HEK293 (cell line): ENCODE measurements around the gene RRAGC.

ENCODE experiments used
- IKZF3 ChIP-seq: fragments of 450-650 bp; IDR thresholded peaks from 2 replicates; pipeline ENCODE4 v1.5.0; 2018; ENCODE audit warnings: missing biosample characterization, mild to moderate bottlenecking, missing genetic modification characterization, moderate library complexity
- KLF10 ChIP-seq: fragments of 450-650 bp; IDR thresholded peaks from 2 replicates; pipeline ENCODE4 v1.5.1; 2018; ENCODE audit warnings: missing biosample characterization, mild to moderate bottlenecking, missing genetic modification characterization
- KLF16 ChIP-seq: fragments of 450-650 bp; formaldehyde crosslinking; IDR thresholded peaks from 2 replicates; pipeline ENCODE4 v1.5.1; 2017; ENCODE audit warnings: missing biosample characterization, missing genetic modification characterization
- MYNN ChIP-seq: fragments of 450-650 bp; formaldehyde crosslinking; IDR thresholded peaks from 2 replicates; pipeline ENCODE4 v1.5.1; 2016; ENCODE audit warnings: missing biosample characterization, missing genetic modification characterization, borderline replicate concordance
- SP3 ChIP-seq: fragments of 450-650 bp; formaldehyde crosslinking; IDR thresholded peaks from 2 replicates; pipeline ENCODE4 v1.5.1; 2016; ENCODE audit warnings: missing biosample characterization, missing genetic modification characterization
- SP7 ChIP-seq: fragments of 450-650 bp; formaldehyde crosslinking; IDR thresholded peaks from 2 replicates; pipeline ENCODE4 v1.5.1; 2016; ENCODE audit warnings: missing biosample characterization, missing genetic modification characterization
- YY2 ChIP-seq: fragments of 450-650 bp; formaldehyde crosslinking; IDR thresholded peaks from 2 replicates; pipeline ENCODE4 v1.5.1; 2016; ENCODE audit warnings: missing biosample characterization, missing genetic modification characterization
- ZBTB20 ChIP-seq: fragments of 450-650 bp; formaldehyde crosslinking; IDR thresholded peaks from 2 replicates; pipeline ENCODE4 v1.5.1; 2016; ENCODE audit warnings: missing biosample characterization, missing genetic modification characterization
- ZIC2 ChIP-seq: fragments of 450-650 bp; formaldehyde crosslinking; IDR thresholded peaks from 2 replicates; pipeline ENCODE4 v1.5.1; 2016; ENCODE audit warnings: missing biosample characterization, missing genetic modification characterization
- ZNF155 ChIP-seq: fragments of 450-650 bp; formaldehyde crosslinking; IDR thresholded peaks from 2 replicates; pipeline ENCODE4 v1.5.1; 2016; ENCODE audit warnings: missing biosample characterization, missing genetic modification characterization
- ZNF157 ChIP-seq: fragments of 450-650 bp; formaldehyde crosslinking; IDR thresholded peaks from 2 replicates; pipeline ENCODE4 v1.5.1; 2016; ENCODE audit warnings: missing biosample characterization, missing genetic modification characterization
- ZNF221 ChIP-seq: fragments of 450-650 bp; formaldehyde crosslinking; IDR thresholded peaks from 2 replicates; pipeline ENCODE4 v1.5.1; 2017; ENCODE audit warnings: missing biosample characterization, missing genetic modification characterization, borderline replicate concordance
- ZNF280D ChIP-seq: fragments of 450-650 bp; formaldehyde crosslinking; IDR thresholded peaks from 2 replicates; pipeline ENCODE4 v1.5.1; 2016; ENCODE audit warnings: missing biosample characterization, missing genetic modification characterization
- ZNF311 ChIP-seq: fragments of 450-650 bp; formaldehyde crosslinking; IDR thresholded peaks from 2 replicates; pipeline ENCODE4 v1.5.1; 2017; ENCODE audit warnings: missing biosample characterization, missing genetic modification characterization, borderline replicate concordance
- ZNF354C ChIP-seq: fragments of 450-650 bp; formaldehyde crosslinking; IDR thresholded peaks from 2 replicates; pipeline ENCODE4 v1.5.1; 2016; ENCODE audit warnings: missing biosample characterization, missing genetic modification characterization, low read depth, borderline replicate concordance
- ZNF404 ChIP-seq: fragments of 450-650 bp; formaldehyde crosslinking; IDR thresholded peaks from 2 replicates; pipeline ENCODE4 v1.5.1; 2017; ENCODE audit warnings: missing biosample characterization, missing genetic modification characterization
- ZNF513 ChIP-seq: fragments of 450-650 bp; IDR thresholded peaks from 2 replicates; pipeline ENCODE4 v1.5.1; 2018; ENCODE audit warnings: missing biosample characterization, missing genetic modification characterization
- ZNF555 ChIP-seq: fragments of 450-650 bp; formaldehyde crosslinking; conservative IDR thresholded peaks from 2 replicates; pipeline ENCODE4 v1.5.1; 2017; ENCODE audit warnings: missing biosample characterization, mild to moderate bottlenecking, missing genetic modification characterization, inconsistent platforms
- ZNF610 ChIP-seq: fragments of 450-650 bp; formaldehyde crosslinking; IDR thresholded peaks from 2 replicates; pipeline ENCODE4 v1.5.1; 2016; ENCODE audit warnings: missing biosample characterization, missing genetic modification characterization, borderline replicate concordance
- ZNF629 ChIP-seq: fragments of 450-650 bp; formaldehyde crosslinking; IDR thresholded peaks from 2 replicates; pipeline ENCODE4 v1.5.1; 2017; ENCODE audit warnings: missing biosample characterization, missing genetic modification characterization
- ZNF654 ChIP-seq: fragments of 450-650 bp; formaldehyde crosslinking; IDR thresholded peaks from 2 replicates; pipeline ENCODE4 v1.5.1; 2016; ENCODE audit warnings: low read depth, missing biosample characterization, missing genetic modification characterization
- ZNF785 ChIP-seq: fragments of 450-650 bp; formaldehyde crosslinking; IDR thresholded peaks from 2 replicates; pipeline ENCODE4 v1.5.1; 2016; ENCODE audit warnings: missing biosample characterization, missing genetic modification characterization
- ZNF791 ChIP-seq: fragments of 450-650 bp; formaldehyde crosslinking; IDR thresholded peaks from 2 replicates; pipeline ENCODE4 v1.5.1; 2016; ENCODE audit warnings: missing biosample characterization, missing genetic modification characterization
- ZNF830 ChIP-seq: fragments of 450-650 bp; IDR thresholded peaks from 2 replicates; pipeline ENCODE4 v1.5.0; 2018; ENCODE audit warnings: missing biosample characterization, missing genetic modification characterization, low read depth, mild to moderate bottlenecking, moderate library complexity
- ZNF843 ChIP-seq: fragments of 450-650 bp; formaldehyde crosslinking; IDR thresholded peaks from 2 replicates; pipeline ENCODE4 v1.5.1; 2016; ENCODE audit warnings: missing biosample characterization, missing genetic modification characterization
- TF ChIP-seq, protein P1 (sequence below): fragments of 450-650 bp; formaldehyde crosslinking; IDR thresholded peaks from 2 replicates; pipeline ENCODE4 v1.5.1; 2016; ENCODE audit warnings: missing biosample characterization, missing genetic modification characterization
- TF ChIP-seq, protein P2 (sequence below): fragments of 450-650 bp; formaldehyde crosslinking; IDR thresholded peaks from 2 replicates; pipeline ENCODE4 v1.5.1; 2016; ENCODE audit warnings: missing biosample characterization, missing genetic modification characterization
- TF ChIP-seq, protein P3 (sequence below): fragments of 450-650 bp; formaldehyde crosslinking; IDR thresholded peaks from 2 replicates; pipeline ENCODE4 v1.5.1; 2017; ENCODE audit warnings: missing biosample characterization, missing genetic modification characterization
- TF ChIP-seq, protein P4 (sequence below): IDR thresholded peaks from 2 replicates; pipeline ENCODE4 v1.6.1; 2011; ENCODE audit warnings: mild to moderate bottlenecking, low read depth, low read length, borderline replicate concordance

Gene RRAGC

DNA sequence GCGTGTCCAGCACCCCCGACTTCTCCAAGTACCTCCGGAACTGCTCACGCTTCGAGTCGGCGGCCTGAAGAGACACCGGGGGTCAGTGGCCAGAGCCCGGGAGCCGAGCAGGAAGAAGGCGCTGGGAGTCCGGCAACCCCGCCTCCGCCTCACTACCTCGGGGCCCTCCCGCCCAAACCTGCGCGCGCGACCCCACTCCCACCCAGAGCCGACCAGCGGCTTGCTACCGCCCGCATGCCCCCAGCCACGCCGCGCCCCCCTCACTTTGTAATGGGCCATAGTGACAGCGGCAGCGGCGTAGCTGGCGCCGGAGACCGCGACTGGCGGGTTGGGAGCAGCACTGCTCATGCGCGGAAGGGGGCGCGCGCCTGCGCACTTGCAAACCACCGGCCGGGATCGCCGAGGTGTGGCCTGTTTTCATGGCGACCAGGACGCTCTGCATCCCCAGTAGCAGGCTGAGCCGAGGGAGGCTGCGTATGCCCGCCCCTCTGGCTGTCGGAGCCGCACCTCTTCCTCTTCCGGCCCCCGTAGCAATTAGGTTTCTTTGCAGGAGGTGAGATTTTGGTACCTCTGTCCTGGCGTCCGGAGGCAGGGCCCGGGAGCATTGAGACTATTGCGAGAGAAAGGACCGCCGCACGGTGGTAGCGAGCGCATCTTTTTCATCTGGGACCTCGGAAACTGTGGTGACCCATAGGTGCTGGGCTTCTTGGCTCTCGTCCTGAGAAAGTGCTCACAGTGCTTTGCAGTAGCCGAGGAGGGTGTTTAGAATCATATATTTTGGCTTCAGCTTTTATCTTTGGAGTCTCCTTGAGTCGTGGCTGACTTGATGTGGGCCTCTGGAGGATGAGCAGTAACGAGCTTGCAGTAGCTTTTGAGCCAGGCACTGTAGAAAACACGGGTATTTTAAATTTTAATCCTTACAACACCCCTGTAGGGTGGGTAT, 13.7 kb upstream of the RRAGC start, which contains the start of gene MYCBP (continued):
- TF ChIP-seq ZNF280D: no peak
- no peak for TF ChIP-seq ZNF654 (tag by site-specific recombination)
- 0 out of 2 replicates have a peak, but pooled peaks have one; percentile 24 for TF ChIP-seq ZNF843 (tag by site-specific recombination)
- no peak for TF ChIP-seq ZNF629 (tag by site-specific recombination)
- TF ChIP-seq ZNF311 (tag by site-specific recombination): no peak
- no peak for TF ChIP-seq ZIC2 (tag by site-specific recombination)
- no peak for TF ChIP-seq ZNF555 (tag by site-specific recombination)
- peak; percentile 48; the same call in 1 of the 2 replicates for TF ChIP-seq ZNF610 (tag by site-specific recombination)
- TF ChIP-seq MYNN (tag by site-specific recombination): no peak
- TF ChIP-seq ZNF157 (tag by site-specific recombination): no peak
- peak; percentile 38; the same call in 1 of the 2 replicates for TF ChIP-seq SP7 (tag by site-specific recombination)
- TF ChIP-seq, protein P1, sequence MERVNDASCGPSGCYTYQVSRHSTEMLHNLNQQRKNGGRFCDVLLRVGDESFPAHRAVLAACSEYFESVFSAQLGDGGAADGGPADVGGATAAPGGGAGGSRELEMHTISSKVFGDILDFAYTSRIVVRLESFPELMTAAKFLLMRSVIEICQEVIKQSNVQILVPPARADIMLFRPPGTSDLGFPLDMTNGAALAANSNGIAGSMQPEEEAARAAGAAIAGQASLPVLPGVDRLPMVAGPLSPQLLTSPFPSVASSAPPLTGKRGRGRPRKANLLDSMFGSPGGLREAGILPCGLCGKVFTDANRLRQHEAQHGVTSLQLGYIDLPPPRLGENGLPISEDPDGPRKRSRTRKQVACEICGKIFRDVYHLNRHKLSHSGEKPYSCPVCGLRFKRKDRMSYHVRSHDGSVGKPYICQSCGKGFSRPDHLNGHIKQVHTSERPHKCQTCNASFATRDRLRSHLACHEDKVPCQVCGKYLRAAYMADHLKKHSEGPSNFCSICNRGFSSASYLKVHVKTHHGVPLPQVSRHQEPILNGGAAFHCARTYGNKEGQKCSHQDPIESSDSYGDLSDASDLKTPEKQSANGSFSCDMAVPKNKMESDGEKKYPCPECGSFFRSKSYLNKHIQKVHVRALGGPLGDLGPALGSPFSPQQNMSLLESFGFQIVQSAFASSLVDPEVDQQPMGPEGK (tag by site-specific recombination): peak; percentile 81
- no peak for TF ChIP-seq ZNF830
- TF ChIP-seq, protein P2, sequence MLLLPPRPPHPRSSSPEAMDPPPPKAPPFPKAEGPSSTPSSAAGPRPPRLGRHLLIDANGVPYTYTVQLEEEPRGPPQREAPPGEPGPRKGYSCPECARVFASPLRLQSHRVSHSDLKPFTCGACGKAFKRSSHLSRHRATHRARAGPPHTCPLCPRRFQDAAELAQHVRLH (tag by site-specific recombination): no peak
- TF ChIP-seq KLF10: peak; percentile 63; the same call in 1 of the 2 replicates
- TF ChIP-seq ZNF221: no peak
- TF ChIP-seq, protein P3, sequence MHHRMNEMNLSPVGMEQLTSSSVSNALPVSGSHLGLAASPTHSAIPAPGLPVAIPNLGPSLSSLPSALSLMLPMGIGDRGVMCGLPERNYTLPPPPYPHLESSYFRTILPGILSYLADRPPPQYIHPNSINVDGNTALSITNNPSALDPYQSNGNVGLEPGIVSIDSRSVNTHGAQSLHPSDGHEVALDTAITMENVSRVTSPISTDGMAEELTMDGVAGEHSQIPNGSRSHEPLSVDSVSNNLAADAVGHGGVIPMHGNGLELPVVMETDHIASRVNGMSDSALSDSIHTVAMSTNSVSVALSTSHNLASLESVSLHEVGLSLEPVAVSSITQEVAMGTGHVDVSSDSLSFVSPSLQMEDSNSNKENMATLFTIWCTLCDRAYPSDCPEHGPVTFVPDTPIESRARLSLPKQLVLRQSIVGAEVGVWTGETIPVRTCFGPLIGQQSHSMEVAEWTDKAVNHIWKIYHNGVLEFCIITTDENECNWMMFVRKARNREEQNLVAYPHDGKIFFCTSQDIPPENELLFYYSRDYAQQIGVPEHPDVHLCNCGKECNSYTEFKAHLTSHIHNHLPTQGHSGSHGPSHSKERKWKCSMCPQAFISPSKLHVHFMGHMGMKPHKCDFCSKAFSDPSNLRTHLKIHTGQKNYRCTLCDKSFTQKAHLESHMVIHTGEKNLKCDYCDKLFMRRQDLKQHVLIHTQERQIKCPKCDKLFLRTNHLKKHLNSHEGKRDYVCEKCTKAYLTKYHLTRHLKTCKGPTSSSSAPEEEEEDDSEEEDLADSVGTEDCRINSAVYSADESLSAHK (tag by site-specific recombination): no peak
- TF ChIP-seq IKZF3 (tag by site-specific recombination): no peak
- no peak for TF ChIP-seq ZNF513 (tag by site-specific recombination)
- no peak for TF ChIP-seq ZNF354C (tag by site-specific recombination)
- TF ChIP-seq, protein P4, sequence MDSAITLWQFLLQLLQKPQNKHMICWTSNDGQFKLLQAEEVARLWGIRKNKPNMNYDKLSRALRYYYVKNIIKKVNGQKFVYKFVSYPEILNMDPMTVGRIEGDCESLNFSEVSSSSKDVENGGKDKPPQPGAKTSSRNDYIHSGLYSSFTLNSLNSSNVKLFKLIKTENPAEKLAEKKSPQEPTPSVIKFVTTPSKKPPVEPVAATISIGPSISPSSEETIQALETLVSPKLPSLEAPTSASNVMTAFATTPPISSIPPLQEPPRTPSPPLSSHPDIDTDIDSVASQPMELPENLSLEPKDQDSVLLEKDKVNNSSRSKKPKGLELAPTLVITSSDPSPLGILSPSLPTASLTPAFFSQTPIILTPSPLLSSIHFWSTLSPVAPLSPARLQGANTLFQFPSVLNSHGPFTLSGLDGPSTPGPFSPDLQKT: no peak; the same call in 1 of the 2 replicates
- TF ChIP-seq ZBTB20 (tag by site-specific recombination): peak; percentile 79; the same call in 1 of the 2 replicates
- TF ChIP-seq SP3: peak; percentile 87
- no peak; the same call in 1 of the 2 replicates for TF ChIP-seq KLF16 (tag by site-specific recombination)
- no peak for TF ChIP-seq ZNF155 (tag by site-specific recombination)
- no peak for TF ChIP-seq ZNF404 (tag by site-specific recombination)
- no peak for TF ChIP-seq ZNF785
- no peak for TF ChIP-seq ZNF791 (tag by site-specific recombination)
- TF ChIP-seq YY2 (tag by site-specific recombination): no peak
